GM23248 (cell line): ENCODE results near the gene HTR4. TPM values are rescaled to one million over a fixed set of nuclear protein-coding genes. Genes with fewer than 3 reads are reported as not detected.

ENCODE experiments used
- DNase-seq: peaks from one replicate; pipeline ENCODE4 v3.0.0-alpha.2; 2015
- H2AFZ ChIP-seq: fragments of 200-600 bp; sonication (generic); 2 replicates; pipeline ENCODE4 v1.6.1; 2016; ENCODE audit warnings: antibody characterized with exemption
- H3F3A ChIP-seq: fragments of 200-600 bp; sonication (generic); 2 replicates; pipeline ENCODE4 v1.6.1; 2016; ENCODE audit warnings: mild to moderate bottlenecking, antibody characterized with exemption, mixed run types; ENCODE audit not compliant: insufficient read depth
- H3K27ac ChIP-seq: fragments of 200-600 bp; sonication (generic); 2 replicates; pipeline ENCODE4 v1.5.1; 2016; ENCODE audit warnings: mild to moderate bottlenecking
- H3K27me3 ChIP-seq: fragments of 200-600 bp; sonication (generic); replicated peaks from 2 replicates; pipeline ENCODE4 v1.6.1; 2016; ENCODE audit warnings: mild to moderate bottlenecking; ENCODE audit not compliant: insufficient read depth
- H3K36me3 ChIP-seq: fragments of 200-600 bp; sonication (generic); 2 replicates; pipeline ENCODE4 v1.6.1; 2016; ENCODE audit warnings: low read depth, mild to moderate bottlenecking
- H3K4me1 ChIP-seq: fragments of 200-600 bp; sonication (generic); 2 replicates; pipeline ENCODE4 v1.6.1; 2016; ENCODE audit warnings: mild to moderate bottlenecking; ENCODE audit not compliant: insufficient read depth
- H3K4me2 ChIP-seq: fragments of 200-600 bp; sonication (generic); one replicate; pipeline ENCODE4 v1.6.1; 2016; ENCODE audit warnings: mild to moderate bottlenecking; ENCODE audit not compliant: unreplicated experiment
- H3K4me3 ChIP-seq: fragments of 200-600 bp; sonication (generic); 2 replicates; pipeline ENCODE4 v1.5.1; 2016; ENCODE audit warnings: mild to moderate bottlenecking
- H3K79me2 ChIP-seq: fragments of 200-600 bp; sonication (generic); 2 replicates; pipeline ENCODE4 v1.6.1; 2016; ENCODE audit warnings: mild to moderate bottlenecking; ENCODE audit not compliant: insufficient read depth
- H3K9ac ChIP-seq: fragments of 200-600 bp; sonication (generic); 2 replicates; pipeline ENCODE4 v1.6.1; 2016; ENCODE audit warnings: mild to moderate bottlenecking
- H3K9me2 ChIP-seq: fragments of 200-600 bp; sonication (generic); 2 replicates; pipeline ENCODE4 v1.6.1; 2016; ENCODE audit warnings: mixed run types, mild to moderate bottlenecking, moderate library complexity; ENCODE audit not compliant: insufficient read depth
- H3K9me3 ChIP-seq: fragments of 200-600 bp; sonication (generic); one replicate; pipeline ENCODE4 v1.6.1; 2017; ENCODE audit warnings: low read depth
- H4K20me1 ChIP-seq: fragments of 200-600 bp; sonication (generic); 2 replicates; pipeline ENCODE4 v1.6.0; 2016; ENCODE audit not compliant: insufficient read depth
- EZH2 ChIP-seq: fragments of 200-600 bp; sonication (generic); IDR thresholded peaks from 2 replicates; pipeline ENCODE4 v1.6.1; 2018; ENCODE audit warnings: antibody characterized with exemption, mild to moderate bottlenecking; ENCODE audit not compliant: insufficient read depth, poor library complexity, severe bottlenecking
- EZH2phosphoT487 ChIP-seq: fragments of 200-600 bp; sonication (generic); IDR thresholded peaks from 2 replicates; pipeline ENCODE4 v1.6.1; 2018; ENCODE audit warnings: antibody characterized with exemption, moderate library complexity, mild to moderate bottlenecking, low read depth; ENCODE audit not compliant: insufficient read depth
- WGBS, 2 experiments: methylation state at CpG; one replicate each; pipeline ENCODE4 v1.1.6; 2015 to 2017; ENCODE audit warnings: low lambda C conversion rate in 2 of 2, low coverage in 1 of 2; ENCODE audit errors: missing lambda C conversion rate in 2 of 2; 5-methylcytosine and 5-hydroxymethylcytosine counted together
- in situ Hi-C: fragments of 300-500 bp; cut with MboI; formaldehyde crosslinking; loops from 2 replicates; pipeline ENCODE4 v1.15.0; 2020
- polyA plus RNA-seq: library from polyadenylated mRNA; unstranded; fragments of >200 nt; fragmentation: Nextera tagmentation; extraction: Ambion mirVana; gene quantifications from 2 replicates; pipeline ENCODE4 v1.2.1, GENCODE V29; 2016
- total RNA-seq: library from RNA; depleted of rRNA; stranded (reverse); fragments of >200 nt; shearing (Covaris generic); gene quantifications from 2 replicates; pipeline ENCODE4 v1.2.3, GENCODE V29; 2014

HTR4 gene
- total and polyA plus RNA-seq, 2 experiments from 2014 or later: not detected

- no peak overlapping the region for H3K4me2 ChIP-seq
- in situ Hi-C loops: no loop called here
- TF ChIP-seq EZH2phosphoT487: no peak
- TF ChIP-seq EZH2: no peak
- H3K9me2 ChIP-seq: no peaks in the 10 kb centered on the region
- no peak overlapping the region for H2AFZ ChIP-seq
- no peaks in the 10 kb centered on the region for H3K79me2 ChIP-seq
- no peaks in the 10 kb centered on the region for H3F3A ChIP-seq
- no peak overlapping the region for H3K4me3 ChIP-seq
- H3K27me3 ChIP-seq: no peaks in the 10 kb centered on the region
- H3K36me3 ChIP-seq: no peaks in the 10 kb centered on the region
- no peak for DNase-seq
- 80 to 83% methylated on average over 10 of the region's 10 CpGs for WGBS, 2 experiments
- no peaks in the 10 kb centered on the region for H4K20me1 ChIP-seq
- H3K9ac ChIP-seq: no peak overlapping the region
- no peaks in the 10 kb centered on the region for H3K9me3 ChIP-seq
- H3K4me1 ChIP-seq: no peaks in the 10 kb centered on the region
- no peak overlapping the region for H3K27ac ChIP-seq
These were observed 201.7 kb downstream of the HTR4 start for GRCh38 chr5:148452499-148453193.

- TF ChIP-seq EZH2 (no peak), EZH2phosphoT487 (no peak)
- H3K9ac ChIP-seq: no peak overlapping the region
- H2AFZ ChIP-seq: no peak overlapping the region
- no peak for DNase-seq
- H3K4me1 ChIP-seq: no peaks in the 10 kb centered on the region
- no peak overlapping the region for H3K4me2 ChIP-seq
- peaks cover 4% of the 10 kb centered on the region; the same call in 1 of the 2 replicates for H3K36me3 ChIP-seq
- H3K27me3 ChIP-seq: no peaks in the 10 kb centered on the region
- no peaks in the 10 kb centered on the region for H4K20me1 ChIP-seq
- peaks cover 18% of the 10 kb centered on the region for H3F3A ChIP-seq
- H3K4me3 ChIP-seq: no peak overlapping the region
- H3K9me2 ChIP-seq: no peaks in the 10 kb centered on the region
- H3K79me2 ChIP-seq: no peaks in the 10 kb centered on the region
- H3K9me3 ChIP-seq: no peaks in the 10 kb centered on the region
- H3K27ac ChIP-seq: no peak overlapping the region
- 64 to 69% methylated on average over 2 of the region's 2 CpGs for WGBS, 2 experiments
- in situ Hi-C loops: loop anchor here (10.0 to 25.0 kb wide), 2 partner anchors 278 to 666 kb away; no protein-coding TSS in a partner anchor
These were observed 207.7 kb downstream of the HTR4 start for GRCh38 chr5:148446611-148447010.

GRCh38 chr5:148445578-148445977, 208.7 kb downstream of the HTR4 start:
- no peaks in the 10 kb centered on the region for H3K9me3 ChIP-seq
- peaks cover 10% of the 10 kb centered on the region for H3K36me3 ChIP-seq
- in situ Hi-C loops: loop anchor here (10.0 to 25.0 kb wide), 2 partner anchors 279 to 667 kb away; no protein-coding TSS in a partner anchor
- H3K4me3 ChIP-seq: no peak overlapping the region
- H3K27me3 ChIP-seq: no peaks in the 10 kb centered on the region
- H3K27ac ChIP-seq: no peak overlapping the region
- no peaks in the 10 kb centered on the region for H4K20me1 ChIP-seq
- H3K9ac ChIP-seq: no peak overlapping the region
- H3K9me2 ChIP-seq: no peaks in the 10 kb centered on the region
- no peak overlapping the region for H2AFZ ChIP-seq
- DNase-seq: no peak
- TF ChIP-seq EZH2 (no peak), EZH2phosphoT487 (no peak)
- H3K4me1 ChIP-seq: no peaks in the 10 kb centered on the region
- 71 to 78% methylated on average over 3 of the region's 3 CpGs for WGBS, 2 experiments
- H3K4me2 ChIP-seq: no peak overlapping the region
- H3F3A ChIP-seq: peaks cover 25% of the 10 kb centered on the region
- H3K79me2 ChIP-seq: no peaks in the 10 kb centered on the region

- no peaks in the 10 kb centered on the region for H3K4me1 ChIP-seq
- no peaks in the 10 kb centered on the region for H3K27me3 ChIP-seq
- no peak overlapping the region for H3K4me3 ChIP-seq
- DNase-seq: peak; percentile 76
- H3K79me2 ChIP-seq: no peaks in the 10 kb centered on the region
- H3K9me3 ChIP-seq: no peaks in the 10 kb centered on the region
- no peak overlapping the region for H3K4me2 ChIP-seq
- H3K9ac ChIP-seq: no peak overlapping the region
- in situ Hi-C loops: loop anchor here (10.0 to 25.0 kb wide), 2 partner anchors 281 to 668 kb away; no protein-coding TSS in a partner anchor
- no peaks in the 10 kb centered on the region for H4K20me1 ChIP-seq
- H3K27ac ChIP-seq: no peak overlapping the region
- no peak for TF ChIP-seq EZH2
- TF ChIP-seq EZH2phosphoT487: no peak
- no peaks in the 10 kb centered on the region for H3K9me2 ChIP-seq
- peaks cover 24% of the 10 kb centered on the region for H3K36me3 ChIP-seq
- peaks cover 25% of the 10 kb centered on the region for H3F3A ChIP-seq
- 30 to 34% methylated on average over 5 of the region's 5 CpGs for WGBS, 2 experiments
- H2AFZ ChIP-seq: no peak overlapping the region
These were observed 210.3 kb downstream of the HTR4 start for GRCh38 chr5:148443998-148444397.
